Spleen (tissue), 7 donors: ENCODE data around the gene RORC.
"Not testable (repeated sequence)": the region's sequence is repeated elsewhere in the genome, so short reads cannot be mapped to it uniquely, and the experiment has no call there.

Experiments used
- CTCF ChIP-seq, 11 experiments: fragments of 200-600 bp in 7 of 11; fragments of 450-650 bp in 4 of 11; sonication (generic) in 4 of 11; IDR thresholded peaks in 8 of 11; conservative IDR thresholded peaks in 3 of 11; 1 replicate in 7 of 11; 2 replicates in 4 of 11; pipeline versions ENCODE4 v1.4.0 to v1.8.0; 2016 to 2021; ENCODE audit warnings: antibody characterized with exemption in 11 of 11, inconsistent platforms in 4 of 11, mild to moderate bottlenecking in 1 of 11
- POLR2A ChIP-seq, 3 donors: fragments of 450-650 bp; IDR thresholded peaks; one replicate each; pipeline ENCODE4 v1.5.1; 2017; ENCODE audit warnings: antibody characterized with exemption in 3 of 3, mild to moderate bottlenecking in 1 of 3
- POLR2AphosphoS5 ChIP-seq, 3 donors: sonication (generic); formaldehyde crosslinking; IDR thresholded peaks; one replicate each; pipeline ENCODE4 v1.5.1; 2017; ENCODE audit warnings: antibody characterized with exemption in 3 of 3
- donor health status: DM: no; HTN: no; CAD: no; lungs with moderate emphysema.
- donor health status: DM: no; HTN: no; CAD: no.
- donor health status: DM: no; HTN: no; CAD: no.

- not testable (repeated sequence) for TF ChIP-seq CTCF (IDR thresholded peaks at IDR 0.05 in 8 of 11, conservative IDR thresholded peaks at IDR 0.05 in 3 of 11); POLR2A (IDR thresholded peaks at IDR 0.05); POLR2AphosphoS5 (IDR thresholded peaks at IDR 0.05)
Observed at GRCh38 chr1:151780736-151781135, 50.9 kb downstream of the RORC start.
